DOHH2 (cell line): ENCODE results near the gene COX5B.

Source experiments
- CTCF ChIP-seq: fragments of 200-600 bp; sonication (generic); IDR thresholded peaks from one replicate; pipeline ENCODE4 v1.5.1; 2014; ENCODE audit warnings: antibody characterized with exemption, mild to moderate bottlenecking, low read depth, low read length; ENCODE audit not compliant: poor library complexity, severe bottlenecking
- EZH2phosphoT487 ChIP-seq: fragments of 200-600 bp; sonication (generic); IDR thresholded peaks from 2 replicates; pipeline ENCODE4 v1.6.1; 2017; ENCODE audit warnings: borderline replicate concordance, mild to moderate bottlenecking, antibody characterized with exemption, low read length, moderate library complexity, mixed read lengths

GRCh38 chr2:97659256-97660043 is 13.6 kb downstream of the COX5B start:
- TF ChIP-seq CTCF (no peak), EZH2phosphoT487 (no peak)
